Inflammatory macrophage treated with lipopolysaccharide for 4 hours (primary cell): ENCODE data around the gene GPHN.
A peak's percentile ranks its signal among the peaks of the same experiment; 100 is the strongest.

Experiments used
- DNase-seq: peaks from one replicate; pipeline ENCODE4 v3.0.0-alpha.2; 2020

The GPHN gene

GRCh38 chr14:67071506-67071905, 563.6 kb downstream of the GPHN start:
- DNase-seq = no peak

DNA sequence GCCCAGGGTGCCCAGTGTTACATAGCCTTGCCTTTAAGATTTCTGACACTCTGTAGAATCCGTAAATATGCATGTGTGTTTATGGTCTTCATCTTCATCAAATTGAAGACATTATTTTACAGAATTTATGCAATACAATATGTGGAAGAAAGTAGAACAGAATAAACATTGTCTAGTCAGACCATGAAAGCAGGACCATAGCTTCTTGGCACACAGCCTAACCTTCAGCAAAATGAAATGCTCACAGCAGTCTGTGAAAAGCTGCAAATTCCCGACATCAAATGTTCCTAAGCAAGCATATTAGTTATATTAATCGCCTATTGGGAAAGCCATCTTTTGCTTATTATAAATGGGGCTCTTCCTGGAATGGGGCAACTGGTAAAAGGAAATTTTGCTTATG, 570.0 kb downstream of the GPHN start:
- no peak for DNase-seq

GRCh38 chr14:67079846-67080245, 571.9 kb downstream of the GPHN start:
- peak; percentile 78 for DNase-seq

DNA sequence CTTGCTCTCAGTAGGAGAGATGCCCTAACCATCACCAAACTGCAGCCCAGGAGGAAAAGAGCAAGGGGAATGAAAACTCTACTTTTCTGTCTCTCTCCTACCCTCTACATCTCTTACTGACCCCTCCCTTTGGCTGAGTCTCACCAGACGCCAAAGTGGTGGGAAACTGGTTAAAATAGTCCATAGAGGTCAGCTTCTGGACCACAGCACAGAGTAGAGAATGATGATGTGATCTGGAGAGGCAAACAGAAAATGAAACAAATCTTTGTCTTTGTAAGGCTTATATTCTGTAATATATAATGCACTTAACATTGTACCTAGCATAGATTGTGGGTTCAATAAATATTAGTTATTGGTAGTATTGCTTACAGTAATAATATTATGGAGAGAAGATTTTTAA, 600.3 kb downstream of the GPHN start:
- no peak for DNase-seq

DNA sequence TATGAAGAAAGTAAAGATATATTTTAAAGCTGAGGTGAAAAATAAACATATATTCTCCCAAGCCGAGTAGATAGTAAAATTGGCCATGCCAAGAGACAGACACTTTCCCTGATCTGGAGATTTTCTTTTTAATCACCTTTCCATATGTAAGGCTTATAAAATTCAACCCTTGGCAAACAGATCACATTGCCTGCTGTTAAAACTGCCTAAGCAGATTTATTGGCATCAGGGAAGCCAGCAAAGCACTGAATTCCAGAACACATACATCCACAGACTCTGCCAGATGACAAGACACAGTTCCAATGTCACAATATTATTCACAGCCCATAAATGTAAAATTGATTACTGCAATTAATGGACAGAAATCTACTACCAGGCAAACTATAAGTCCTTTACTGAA, 603.1 kb downstream of the GPHN start:
- no peak for DNase-seq

DNA sequence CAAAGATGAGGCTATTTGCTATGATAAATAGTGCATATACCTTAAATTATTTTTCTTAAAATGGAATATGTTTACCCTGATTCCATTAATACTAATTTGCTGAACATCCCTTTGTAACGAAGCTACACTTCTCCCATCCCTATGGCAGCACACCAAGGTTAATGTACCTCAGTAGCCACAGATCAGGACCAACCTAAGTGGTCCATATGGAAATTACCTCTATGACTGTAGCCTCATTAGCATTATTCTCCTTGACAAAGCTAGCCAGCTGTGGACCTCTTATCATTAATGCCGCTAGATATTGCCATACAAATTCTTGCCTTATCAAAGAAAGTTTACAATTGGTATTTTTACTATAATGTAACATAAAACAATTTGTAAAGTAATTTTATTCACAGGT, 604.4 kb downstream of the GPHN start:
- DNase-seq = no peak

DNA sequence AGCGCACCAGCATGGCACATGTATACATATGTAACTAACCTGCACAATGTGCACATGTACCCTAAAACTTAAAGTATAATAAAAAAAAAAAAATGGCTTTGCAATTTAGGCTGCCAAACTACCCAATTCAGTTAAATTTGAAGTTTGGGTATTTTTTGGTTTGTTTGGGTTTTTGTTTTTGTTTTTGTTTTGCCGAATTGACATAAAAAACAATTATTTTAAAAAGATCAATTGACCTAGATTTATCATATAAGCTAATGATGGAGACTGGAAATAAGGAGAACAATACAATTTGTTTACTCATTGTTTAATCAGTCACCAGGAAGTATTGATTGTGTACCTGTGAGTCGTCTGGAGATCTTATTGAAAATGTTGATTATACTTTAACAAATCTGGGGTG, 619.2 kb downstream of the GPHN start:
- DNase-seq = no peak

GRCh38 chr14:67129768-67130167, 621.8 kb downstream of the GPHN start:
- no peak for DNase-seq

- no peak for DNase-seq
Observed at GRCh38 chr14:67131691-67132090, 623.7 kb downstream of the GPHN start.

- no peak for DNase-seq
Observed at GRCh38 chr14:67133144-67133543, 625.2 kb downstream of the GPHN start.

DNA sequence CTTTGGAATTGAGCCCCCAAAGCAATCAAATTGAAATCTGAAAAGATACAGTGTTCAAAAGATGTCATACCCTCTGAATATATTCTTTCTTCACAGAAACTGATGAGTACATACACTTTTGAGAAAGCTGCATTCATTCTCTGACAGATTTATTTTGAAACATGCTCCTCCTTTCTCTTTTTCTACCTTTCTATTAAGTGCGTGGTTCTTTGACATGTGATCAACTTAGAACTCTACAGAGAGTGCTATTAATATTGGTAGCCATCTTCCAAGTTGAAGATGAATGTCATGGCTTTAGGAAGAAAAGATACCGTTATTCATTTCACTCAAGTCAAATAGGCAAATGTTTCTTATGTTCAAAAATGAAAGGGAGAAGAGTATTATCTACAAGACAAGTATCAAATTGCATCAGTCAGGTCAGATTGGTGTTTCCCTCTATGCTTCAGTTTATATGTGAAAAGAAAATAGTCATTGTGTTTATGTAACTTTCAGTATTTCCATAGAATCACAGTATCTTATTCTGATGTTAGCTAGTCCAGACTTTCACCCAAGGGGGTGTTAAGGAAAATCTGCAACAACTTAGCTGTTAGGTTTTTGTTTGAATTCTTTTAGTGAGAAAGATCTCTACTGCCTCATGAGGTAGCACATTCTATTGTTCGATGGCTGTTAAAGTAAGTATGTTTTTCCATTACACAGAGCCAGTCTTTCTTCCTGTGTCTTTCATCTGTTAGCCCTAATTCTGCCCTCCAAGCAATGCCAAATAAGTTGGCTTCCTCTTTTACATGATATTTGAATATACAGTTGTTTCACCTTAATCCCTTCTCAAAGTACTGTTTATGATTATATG, 625.9 kb downstream of the GPHN start:
- no peak for DNase-seq

DNA sequence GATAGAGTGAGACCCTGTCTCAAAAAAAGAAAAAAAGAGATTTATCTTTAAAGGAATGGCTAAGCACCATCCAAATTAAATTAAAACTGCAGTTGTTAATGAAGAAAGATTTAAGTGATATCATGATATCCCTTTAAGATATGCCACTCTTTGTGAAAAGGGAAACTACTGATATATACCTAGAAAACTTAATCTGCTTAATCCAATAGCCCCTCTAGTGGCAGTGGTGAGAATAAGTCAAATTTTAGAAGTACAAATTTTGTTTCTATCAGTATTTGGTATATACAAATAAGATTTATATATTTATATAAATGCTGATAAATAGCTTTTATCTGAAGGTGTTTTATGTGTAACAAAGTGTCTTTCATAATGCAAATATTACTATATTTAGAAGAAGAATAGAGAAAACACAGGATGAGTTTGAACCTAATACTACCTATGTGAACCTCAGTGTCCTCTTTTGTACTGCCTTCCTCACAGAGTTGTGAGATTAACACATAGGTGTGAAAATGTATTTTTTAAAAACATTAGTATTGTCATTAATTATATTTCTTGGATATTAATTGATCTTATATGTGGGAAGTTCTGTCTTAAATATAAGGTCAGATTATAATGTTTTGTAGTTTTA, 629.9 kb downstream of the GPHN start:
- DNase-seq = peak; percentile 10

DNA sequence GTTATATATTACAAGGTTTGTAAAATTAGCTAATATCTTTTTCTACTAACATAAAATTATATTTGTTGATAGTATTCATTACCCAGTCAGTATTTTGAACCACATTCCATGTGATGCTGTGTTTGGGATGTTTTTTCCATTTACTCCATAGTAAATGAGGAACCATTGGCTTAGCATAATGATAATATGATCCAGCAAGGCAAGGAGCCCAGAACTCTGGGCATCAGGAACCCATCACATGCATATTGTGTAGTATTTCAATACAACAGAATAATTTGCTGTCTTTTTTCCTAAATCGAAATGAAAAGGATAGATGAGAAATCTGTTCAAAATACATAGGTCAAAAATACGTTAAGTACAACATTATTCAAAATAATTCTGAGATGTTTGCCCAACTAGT, 632.6 kb downstream of the GPHN start:
- no peak for DNase-seq

GRCh38 chr14:67141146-67141900, 633.4 kb downstream of the GPHN start:
- DNase-seq = no peak

DNA sequence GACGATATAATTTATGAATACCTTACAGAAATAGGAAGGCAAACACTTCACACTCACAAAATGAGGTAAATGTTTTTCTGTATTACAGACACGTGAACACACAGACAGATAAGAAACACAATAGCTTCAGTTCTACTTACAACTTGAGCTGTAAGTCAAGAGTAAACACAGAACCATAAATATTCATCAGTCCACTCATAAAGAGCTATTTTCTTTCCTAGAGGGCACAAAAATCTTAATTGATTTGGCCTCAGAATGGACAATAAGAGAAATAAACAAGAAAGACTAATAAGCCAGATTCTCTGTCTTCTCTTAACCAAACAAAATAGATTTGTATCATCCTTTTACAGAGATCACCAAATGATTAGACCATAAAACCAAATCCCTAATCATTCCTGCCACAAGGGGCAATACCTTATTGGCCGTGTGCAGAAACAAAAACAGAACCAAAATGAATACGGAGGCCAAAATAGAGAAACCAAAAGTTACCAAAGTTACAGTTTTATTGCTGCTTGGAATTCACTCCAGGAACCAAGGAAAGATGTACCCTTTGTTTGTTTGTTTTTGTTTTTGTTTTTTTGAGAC, 643.2 kb downstream of the GPHN start:
- no peak for DNase-seq

- no peak for DNase-seq
Observed at GRCh38 chr14:67158566-67158965, 650.6 kb downstream of the GPHN start.

- no peak for DNase-seq
Observed at GRCh38 chr14:67162385-67162784, 654.4 kb downstream of the GPHN start.

- DNase-seq = peak; percentile 40
Observed at GRCh38 chr14:67166450-67166853, 658.5 kb downstream of the GPHN start.

GRCh38 chr14:67167420-67168109, 659.6 kb downstream of the GPHN start:
- no peak for DNase-seq

- no peak for DNase-seq
Observed at GRCh38 chr14:67168110-67168441, 660.1 kb downstream of the GPHN start.

- DNase-seq = no peak
Observed at GRCh38 chr14:67170660-67171059, 662.7 kb downstream of the GPHN start.

- DNase-seq = no peak
Observed at GRCh38 chr14:67172056-67172455, 664.1 kb downstream of the GPHN start.

DNA sequence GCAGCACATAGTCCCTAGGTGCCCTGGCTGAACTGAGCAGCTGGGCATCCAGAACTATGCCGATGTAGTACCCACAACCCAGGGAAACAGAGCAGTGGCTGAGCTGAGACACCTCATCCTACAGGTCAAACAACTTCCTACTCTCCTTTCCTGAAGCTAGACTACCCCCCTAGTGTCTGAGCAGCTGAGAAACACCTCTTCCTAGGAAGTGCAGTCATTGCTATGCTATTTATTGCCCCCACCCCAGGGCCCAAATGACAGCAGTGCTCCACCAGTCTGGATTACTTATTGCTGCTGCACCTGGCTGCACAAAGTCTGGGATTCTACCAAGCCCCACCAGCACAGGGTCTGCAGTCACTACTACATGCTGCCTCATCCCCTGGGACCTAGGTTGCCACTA, 664.6 kb downstream of the GPHN start:
- no peak for DNase-seq
